ENCODE data around the gene CMTR1.
"Not testable (repeated sequence)": the region's sequence is repeated elsewhere in the genome, so short reads cannot be mapped to it uniquely, and the experiment has no call there.

CMTR1 gene

GRCh38 chr6:37396571-37397180, 36.3 kb upstream of the CMTR1 start:
- no peak overlapping the region for H3K27ac Mint-ChIP-seq
- H3K4me3 Mint-ChIP-seq: no peak overlapping the region
- peaks cover 4% of the 10 kb centered on the region for H3K36me3 Mint-ChIP-seq (ENCODE audit: low read depth)
- no peaks in the 10 kb centered on the region for H3K9me3 Mint-ChIP-seq
- H3K4me1 Mint-ChIP-seq: no peaks in the 10 kb centered on the region
- peaks cover 12% of the 10 kb centered on the region for H3K27me3 Mint-ChIP-seq (ENCODE audit: low read depth)
- no peak for TF ChIP-seq CTCF (IDR thresholded peaks at IDR 0.05; ENCODE audit: unreplicated experiment in 3 of 3)

GRCh38 chr6:37399131-37399530, 33.9 kb upstream of the CMTR1 start:
- no peaks in the 10 kb centered on the region for H3K4me1 Mint-ChIP-seq
- no peaks in the 10 kb centered on the region for H3K36me3 Mint-ChIP-seq (ENCODE audit: low read depth)
- TF ChIP-seq CTCF (IDR thresholded peaks at IDR 0.05; ENCODE audit: unreplicated experiment in 3 of 3): no peak
- no peaks in the 10 kb centered on the region for H3K9me3 Mint-ChIP-seq
- no peak overlapping the region for H3K4me3 Mint-ChIP-seq
- no peak overlapping the region for H3K27ac Mint-ChIP-seq
- H3K27me3 Mint-ChIP-seq (ENCODE audit: low read depth): peaks cover 12% of the 10 kb centered on the region

GRCh38 chr6:37399795-37400490, 33.1 kb upstream of the CMTR1 start:
- Mint-ChIP-seq H3K27me3 (ENCODE audit: low read depth) (peaks cover 12% of the 10 kb centered on the region), H3K27ac (no peak overlapping the region)
- no peak for TF ChIP-seq CTCF (IDR thresholded peaks at IDR 0.05; ENCODE audit: unreplicated experiment in 3 of 3)

GRCh38 chr6:37401658-37402057, 31.4 kb upstream of the CMTR1 start:
- not testable (repeated sequence) for H3K36me3 Mint-ChIP-seq (ENCODE audit: low read depth); H3K9me3 Mint-ChIP-seq; H3K27ac Mint-ChIP-seq; H3K4me3 Mint-ChIP-seq; H3K4me1 Mint-ChIP-seq
- H3K27me3 Mint-ChIP-seq (ENCODE audit: low read depth): peaks cover 12% of the 10 kb centered on the region

More at GRCh38 chr6:37399795-37400490, 33.1 kb upstream of the CMTR1 start:
- H3K4me1 Mint-ChIP-seq: no peaks in the 10 kb centered on the region
- H3K4me3 Mint-ChIP-seq: no peak overlapping the region
- H3K9me3 Mint-ChIP-seq: no peaks in the 10 kb centered on the region
- H3K36me3 Mint-ChIP-seq (ENCODE audit: low read depth): no peaks in the 10 kb centered on the region

GRCh38 chr6:37406726-37407341, 26.2 kb upstream of the CMTR1 start:
- no peaks in the 10 kb centered on the region for H3K36me3 Mint-ChIP-seq (ENCODE audit: low read depth)
- peaks cover 21% of the 10 kb centered on the region for H3K27me3 Mint-ChIP-seq (ENCODE audit: low read depth)
- H3K27ac Mint-ChIP-seq: no peak overlapping the region
- H3K4me1 Mint-ChIP-seq: no peaks in the 10 kb centered on the region
- no peak overlapping the region for H3K4me3 Mint-ChIP-seq
- no peak for TF ChIP-seq CTCF (IDR thresholded peaks at IDR 0.05; ENCODE audit: unreplicated experiment in 3 of 3)
- no peaks in the 10 kb centered on the region for H3K9me3 Mint-ChIP-seq

GRCh38 chr6:37407948-37408347, 25.1 kb upstream of the CMTR1 start:
- H3K27me3 Mint-ChIP-seq (ENCODE audit: low read depth): peaks cover 21% of the 10 kb centered on the region
- H3K27ac Mint-ChIP-seq: no peak overlapping the region
- H3K36me3 Mint-ChIP-seq (ENCODE audit: low read depth): no peaks in the 10 kb centered on the region
- no peaks in the 10 kb centered on the region for H3K9me3 Mint-ChIP-seq
- TF ChIP-seq CTCF (IDR thresholded peaks at IDR 0.05; ENCODE audit: unreplicated experiment in 3 of 3): no peak
- no peaks in the 10 kb centered on the region for H3K4me1 Mint-ChIP-seq
- H3K4me3 Mint-ChIP-seq: no peak overlapping the region
